GM19193 (cell line): ENCODE measurements around the gene PIPOX.

Experiments used
- POLR2A ChIP-seq: IDR thresholded peaks from 4 replicates; pipeline ENCODE4 v1.6.1; 2011; ENCODE audit not compliant: insufficient read depth, insufficient read length; ENCODE audit errors: extremely low read depth

Gene PIPOX

DNA sequence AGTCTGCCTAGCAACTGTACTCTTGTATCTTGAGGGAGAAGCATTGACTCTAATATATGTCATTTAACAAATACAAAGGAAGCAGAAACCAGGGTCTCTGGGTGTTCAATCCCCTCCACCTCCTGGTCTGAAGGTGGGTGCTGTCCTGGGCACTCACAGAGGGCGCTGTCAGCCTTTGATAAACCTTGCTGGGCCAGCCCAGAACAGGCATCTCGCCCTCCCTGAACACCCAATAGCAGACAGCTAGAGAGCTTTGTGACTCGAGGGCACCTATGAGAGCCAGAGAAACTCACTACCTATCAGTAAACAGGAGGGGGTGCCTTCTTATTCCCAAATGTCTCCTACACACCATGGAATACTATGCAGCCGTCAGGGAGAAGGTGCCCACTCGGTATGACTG is 6.4 kb upstream of the PIPOX start:
- no peak for TF ChIP-seq POLR2A

DNA sequence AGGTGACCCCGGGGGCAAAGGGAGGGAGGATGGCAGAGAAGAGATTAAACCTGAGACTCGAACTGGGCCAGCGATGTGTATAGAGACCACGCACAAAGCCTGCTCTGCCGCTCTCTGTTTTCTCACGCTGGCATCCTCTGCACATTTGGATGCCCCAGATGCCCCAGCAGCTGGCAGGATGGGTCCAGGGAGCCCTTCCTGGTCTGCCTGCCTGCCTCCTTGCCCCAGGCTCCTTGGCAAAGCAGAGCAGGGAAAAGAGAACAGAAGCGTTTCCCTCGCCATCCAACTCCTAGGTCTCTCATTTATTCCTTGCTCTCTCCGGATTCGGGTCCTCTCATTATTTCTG is 5.2 kb upstream of the PIPOX start:
- TF ChIP-seq POLR2A, result no peak

DNA sequence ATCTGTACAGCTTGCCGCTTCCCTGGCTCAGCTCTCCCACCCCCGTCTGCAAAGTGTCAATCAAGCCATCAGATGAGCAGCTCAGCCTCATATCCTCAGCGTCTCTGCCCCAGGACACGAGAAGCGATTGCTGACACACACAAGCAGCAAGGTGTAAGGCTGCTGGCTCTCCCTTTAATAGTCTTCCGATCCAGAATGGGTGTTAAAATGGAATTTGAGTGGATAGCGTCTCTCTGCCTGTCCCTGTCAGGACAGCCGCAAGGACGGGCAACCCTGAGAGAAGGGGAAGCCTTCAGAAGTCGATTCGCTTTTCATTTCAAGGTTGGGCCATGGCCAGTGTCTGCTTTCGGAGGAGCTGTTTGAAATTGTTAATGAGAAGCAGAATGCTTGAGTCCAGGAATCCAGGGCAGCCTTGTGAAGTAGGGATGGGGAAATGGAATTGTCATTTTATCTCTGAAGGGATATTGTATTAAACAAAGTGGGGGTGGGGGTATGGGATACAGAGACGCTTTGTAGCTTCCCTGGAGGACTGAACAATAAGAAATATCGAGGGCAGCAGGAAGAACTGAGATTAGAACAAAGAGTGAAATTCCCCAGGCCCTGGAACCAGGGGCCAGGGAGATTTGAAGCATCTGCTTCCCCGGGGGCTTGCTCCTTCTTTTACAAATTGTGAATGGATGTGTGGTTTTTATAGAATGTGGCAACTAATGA is 4.7 kb upstream of the PIPOX start:
- TF ChIP-seq POLR2A, result no peak

GRCh38 chr17:29039764-29040598 is 3.0 kb upstream of the PIPOX start:
- TF ChIP-seq POLR2A, result no peak

- no peak for TF ChIP-seq POLR2A
Measured at GRCh38 chr17:29041091-29041490, 1.9 kb upstream of the PIPOX start.

- TF ChIP-seq POLR2A, result no peak
Measured at GRCh38 chr17:29041571-29041970, 1.4 kb upstream of the PIPOX start.

DNA sequence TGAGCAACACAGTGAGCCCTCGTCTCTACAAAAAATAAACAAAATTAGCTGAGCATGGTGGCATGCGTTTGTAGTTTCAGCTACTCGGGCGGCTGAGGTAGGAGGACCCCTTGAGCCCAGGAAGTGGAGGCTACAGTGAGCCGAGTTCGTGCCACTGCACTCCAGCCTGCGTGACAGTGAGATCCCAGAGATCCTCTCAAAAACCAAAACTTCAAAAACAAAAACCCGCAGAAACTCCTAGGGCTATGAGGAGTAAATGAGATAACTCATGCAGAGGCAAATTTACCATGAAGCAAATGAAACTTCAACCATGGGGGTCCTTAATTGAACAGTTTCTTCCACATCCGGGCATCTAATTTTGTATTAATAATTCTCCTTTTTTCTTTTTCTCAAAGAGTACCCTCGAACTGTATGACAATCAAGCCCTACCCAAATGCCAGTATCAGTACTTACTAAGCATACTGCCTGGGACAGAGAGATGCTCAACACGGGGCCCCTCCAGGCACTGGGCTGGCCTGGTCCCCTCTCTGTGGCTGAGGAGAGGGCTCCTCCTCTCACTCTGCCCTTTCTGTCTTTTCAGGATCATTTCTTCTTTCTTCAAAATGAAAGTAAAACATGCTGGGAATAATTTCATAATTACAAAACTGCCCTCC is 789 bp upstream of the PIPOX start:
- TF ChIP-seq POLR2A, result no peak

- no peak for TF ChIP-seq POLR2A
Measured at GRCh38 chr17:29043539-29044145, 701 bp downstream of the PIPOX start.

DNA sequence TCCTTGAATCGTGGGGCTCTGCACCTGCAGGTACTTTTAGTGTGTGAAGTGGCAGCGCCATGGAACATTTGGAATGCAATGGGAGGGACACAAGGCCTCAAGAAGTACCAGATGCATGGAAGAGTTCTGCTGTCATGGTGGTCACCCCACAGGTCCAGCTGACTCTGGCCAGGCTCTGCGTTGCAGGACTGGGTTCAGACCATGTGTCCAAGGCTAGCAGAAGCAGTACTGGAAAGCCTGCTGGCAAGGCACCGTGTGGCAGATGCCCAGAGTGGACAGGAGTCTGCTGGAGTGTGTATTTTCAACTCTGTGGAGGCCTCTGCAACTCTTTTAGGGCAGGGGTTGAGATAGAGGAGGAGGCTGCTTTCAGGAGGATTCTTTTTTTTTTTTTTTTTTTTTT is 2.1 kb downstream of the PIPOX start:
- no peak for TF ChIP-seq POLR2A

DNA sequence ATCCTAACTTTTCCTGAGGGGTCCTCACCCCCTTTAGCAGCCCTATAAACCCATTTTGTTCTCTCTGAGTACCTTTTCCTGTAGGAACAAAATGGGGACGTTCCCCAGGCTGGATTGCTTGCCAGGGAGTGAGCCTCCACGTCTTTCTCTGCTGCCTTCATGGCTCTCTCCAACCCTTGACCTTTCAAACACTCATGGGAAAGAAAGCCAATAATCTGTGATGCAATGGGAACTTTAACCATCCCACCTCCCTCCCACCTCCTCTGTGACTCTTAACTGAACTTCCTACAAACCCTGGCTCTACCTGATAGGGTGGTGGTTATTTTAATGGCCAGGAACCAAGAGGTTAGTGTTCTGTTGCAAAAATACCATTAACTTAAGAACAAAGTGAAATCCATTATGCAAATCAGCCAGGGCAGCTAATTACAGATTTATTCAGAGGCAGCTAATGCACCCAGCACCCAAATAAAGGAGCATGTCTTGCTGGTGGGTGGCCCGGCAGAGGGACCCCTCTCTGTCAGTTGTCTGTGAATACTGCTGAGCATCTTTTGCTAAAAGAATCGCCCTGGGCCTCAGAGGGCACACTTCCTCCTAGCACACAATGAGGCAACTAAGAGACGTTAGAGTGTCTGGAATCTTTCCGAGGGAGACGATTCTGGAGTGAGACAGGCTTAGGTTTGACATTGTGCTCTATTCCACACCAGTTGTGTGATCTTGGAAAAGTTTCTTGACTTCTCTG is 3.0 kb downstream of the PIPOX start:
- no peak for TF ChIP-seq POLR2A

DNA sequence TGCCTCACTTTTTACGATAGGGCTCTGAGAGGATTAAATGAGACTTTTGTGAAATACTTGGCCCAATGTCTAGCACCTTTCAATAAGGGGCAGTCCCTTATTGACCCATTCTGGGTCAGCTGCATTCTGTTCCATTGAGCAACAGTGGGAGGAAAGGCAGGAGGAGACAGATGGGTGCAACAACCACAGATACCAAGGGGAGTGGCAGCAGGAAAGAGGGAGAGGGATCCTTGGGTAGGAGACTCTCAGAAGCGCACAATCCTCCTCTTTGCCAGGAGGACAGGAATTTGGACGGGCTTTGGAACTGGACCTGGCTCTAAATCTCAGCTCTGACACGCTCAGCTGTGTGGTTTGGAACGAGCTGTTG is 3.5 kb downstream of the PIPOX start:
- no peak for TF ChIP-seq POLR2A

DNA sequence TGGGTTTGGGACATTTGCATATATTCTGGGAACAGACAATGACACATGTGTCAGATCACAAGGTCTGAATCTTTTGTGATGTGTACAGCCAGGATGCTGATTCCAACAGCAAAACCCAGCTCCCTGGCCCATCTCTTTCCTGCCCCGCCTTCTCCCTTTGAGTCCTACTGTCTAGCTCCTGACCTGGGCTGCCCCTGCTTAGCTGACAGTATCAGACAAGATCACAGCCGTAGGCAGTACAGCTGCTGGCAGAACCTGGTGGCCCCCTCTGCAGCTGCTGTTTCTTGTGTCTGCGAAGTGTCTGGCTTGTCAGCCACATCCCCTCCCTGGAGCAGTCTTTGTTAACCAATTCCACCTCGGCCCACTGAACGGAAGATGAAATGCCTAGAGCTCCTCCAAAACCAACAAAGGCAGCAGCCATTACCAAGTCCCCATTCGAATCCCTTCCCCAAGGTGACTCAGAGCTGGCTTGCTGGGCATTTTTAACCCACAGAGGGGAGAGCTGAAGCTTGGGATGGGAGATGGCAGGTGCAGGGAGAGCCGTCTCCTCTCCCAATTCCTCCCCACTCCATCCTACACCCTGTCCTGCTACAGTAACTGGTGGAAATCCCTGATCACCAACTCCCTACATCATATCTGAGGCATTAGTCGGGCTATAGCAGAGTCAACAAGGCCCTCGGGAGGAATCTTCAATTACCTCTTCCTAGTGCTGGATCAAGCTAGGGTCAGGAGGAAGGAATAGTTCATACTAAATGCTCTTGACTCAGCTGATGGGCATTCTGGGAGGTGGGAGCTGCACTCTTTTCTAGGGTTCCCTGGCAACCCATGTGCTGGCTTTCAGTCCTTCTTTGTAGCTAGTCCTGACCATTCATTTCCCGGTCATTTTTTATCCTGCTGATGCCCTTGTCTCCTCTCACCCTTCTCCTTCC is 5.8 kb downstream of the PIPOX start:
- no peak for TF ChIP-seq POLR2A

DNA sequence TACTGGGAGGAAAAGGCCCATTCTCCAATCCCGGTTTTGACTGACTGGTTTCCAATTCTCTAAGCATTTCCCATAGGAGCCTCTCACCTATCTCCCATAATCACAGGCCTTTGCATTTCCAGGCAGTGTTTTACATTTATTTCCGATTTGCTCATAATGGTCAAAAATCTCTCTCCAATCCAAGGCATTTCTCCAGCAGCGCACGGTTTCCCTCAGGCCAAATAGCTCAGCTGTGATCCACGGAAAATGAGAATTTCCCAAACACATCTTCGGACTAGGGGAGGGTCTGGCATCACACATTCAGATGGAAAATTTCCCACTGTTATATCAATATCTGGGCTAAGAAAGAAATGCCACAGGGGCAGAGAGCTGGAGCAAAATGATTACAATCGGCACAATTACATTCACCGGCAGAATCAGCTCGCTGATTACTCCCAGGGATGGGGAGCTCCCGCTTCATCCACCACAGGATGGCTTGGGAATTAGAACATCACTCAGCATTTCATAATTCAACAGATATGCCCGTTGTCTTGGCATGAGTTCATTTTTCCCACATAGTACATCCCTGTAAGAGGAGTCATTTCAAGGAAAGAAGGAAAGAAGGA is 6.7 kb downstream of the PIPOX start:
- TF ChIP-seq POLR2A, result no peak
